Stromal cell of bone marrow (primary cell): Measurements from ENCODE around the gene ZFYVE28.

ENCODE experiments used
- DNase-seq: peaks from one replicate; pipeline ENCODE4 v3.0.0-alpha.2; 2012; ENCODE audit warnings: low read depth

The ZFYVE28 gene

DNA sequence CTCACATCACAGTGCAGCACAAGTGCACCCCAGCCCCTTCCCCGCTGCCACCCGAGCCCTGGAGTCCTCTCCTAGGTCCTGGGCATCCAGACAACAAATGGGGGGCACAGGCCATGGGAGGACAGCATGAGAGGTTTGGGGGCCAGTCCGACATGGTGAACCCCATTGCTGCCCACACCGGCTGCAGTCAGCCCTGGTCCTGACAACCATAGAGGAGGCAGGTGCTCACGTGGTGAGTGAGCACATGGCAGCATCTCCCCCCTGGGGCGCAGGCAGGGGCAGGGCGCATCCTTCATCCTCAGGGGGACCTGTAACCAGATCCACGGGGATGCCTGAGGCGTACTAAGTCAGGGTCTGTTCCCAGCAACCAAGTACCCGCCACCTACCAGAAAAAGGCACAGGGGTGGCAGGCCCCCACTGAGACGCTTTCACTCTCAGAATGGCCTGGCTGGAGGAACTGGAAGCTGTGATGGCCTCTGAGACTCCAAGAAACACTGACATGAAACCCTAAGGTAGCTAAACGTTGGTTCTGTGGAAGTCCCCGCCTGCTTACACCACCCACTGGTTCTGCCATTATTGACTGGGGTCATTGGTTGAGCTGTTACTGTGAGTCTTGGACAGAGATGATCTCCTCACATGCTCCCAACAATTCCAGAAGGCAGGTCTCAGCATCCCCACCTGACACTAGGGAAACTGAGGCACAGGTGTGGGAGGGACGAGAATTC, 6.5 kb downstream of the ZFYVE28 start:
- no peak for DNase-seq

GRCh38 chr4:2409381-2409783, 9.1 kb downstream of the ZFYVE28 start:
- no peak for DNase-seq

GRCh38 chr4:2408976-2409375, 9.5 kb downstream of the ZFYVE28 start:
- DNase-seq, result no peak

GRCh38 chr4:2408401-2408958, 10.0 kb downstream of the ZFYVE28 start:
- no peak for DNase-seq

DNA sequence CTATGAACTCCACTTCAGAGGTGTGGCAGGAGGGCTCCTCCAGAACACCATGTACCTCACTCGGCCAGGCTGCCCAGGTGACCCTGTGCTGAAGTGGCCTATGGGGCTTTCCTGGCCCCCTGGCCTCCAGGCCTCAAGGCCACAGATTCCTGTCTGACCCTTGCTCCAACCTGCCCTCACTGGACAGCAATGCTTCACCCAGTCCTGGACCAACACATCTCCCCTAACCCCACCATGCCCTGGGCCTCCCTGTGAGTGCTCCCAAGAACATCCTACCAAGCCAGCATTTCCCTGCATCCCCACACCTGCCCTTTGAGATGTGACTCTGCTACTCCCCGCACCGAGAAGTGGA, 10.5 kb downstream of the ZFYVE28 start:
- no peak for DNase-seq

DNA sequence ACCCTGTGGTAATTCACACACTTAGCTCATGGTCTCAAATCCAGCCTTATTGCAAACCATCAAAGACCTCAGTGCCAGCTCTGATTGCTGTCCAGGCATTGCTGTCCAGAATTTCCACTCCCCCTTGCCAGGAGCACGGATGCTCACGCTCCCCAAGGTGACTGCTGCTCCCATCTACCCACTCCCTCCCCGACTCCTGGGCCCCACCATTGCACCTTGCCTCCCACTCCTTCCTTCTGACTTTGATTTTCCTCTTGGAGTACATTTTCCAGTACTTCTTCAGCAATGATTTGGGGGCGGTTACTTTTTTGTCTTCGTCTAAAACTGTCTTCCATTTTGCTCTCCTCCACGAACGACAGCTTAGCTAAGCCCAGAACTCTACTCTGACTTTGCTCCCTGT, 11.5 kb downstream of the ZFYVE28 start:
- no peak for DNase-seq

DNA sequence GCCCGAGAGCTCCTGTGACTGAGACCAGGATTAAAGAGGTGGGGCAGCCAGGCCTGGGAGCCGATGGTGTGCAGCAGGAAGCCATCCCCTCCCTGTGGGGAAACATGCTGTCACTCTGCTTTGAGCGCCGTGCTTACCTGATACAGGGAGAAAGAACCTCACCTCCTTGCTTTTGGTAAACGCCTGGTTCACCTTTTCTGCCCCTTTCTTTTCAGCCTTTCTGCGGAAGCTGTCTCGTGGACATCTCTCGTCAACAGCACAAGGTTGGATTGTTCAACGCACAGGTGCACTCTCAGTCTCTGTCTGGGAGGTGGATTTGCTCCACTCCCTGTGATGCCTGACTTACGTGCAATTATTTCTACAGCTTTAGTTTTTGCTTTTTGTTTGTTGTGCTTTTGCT, 12.0 kb downstream of the ZFYVE28 start:
- DNase-seq, result no peak

DNA sequence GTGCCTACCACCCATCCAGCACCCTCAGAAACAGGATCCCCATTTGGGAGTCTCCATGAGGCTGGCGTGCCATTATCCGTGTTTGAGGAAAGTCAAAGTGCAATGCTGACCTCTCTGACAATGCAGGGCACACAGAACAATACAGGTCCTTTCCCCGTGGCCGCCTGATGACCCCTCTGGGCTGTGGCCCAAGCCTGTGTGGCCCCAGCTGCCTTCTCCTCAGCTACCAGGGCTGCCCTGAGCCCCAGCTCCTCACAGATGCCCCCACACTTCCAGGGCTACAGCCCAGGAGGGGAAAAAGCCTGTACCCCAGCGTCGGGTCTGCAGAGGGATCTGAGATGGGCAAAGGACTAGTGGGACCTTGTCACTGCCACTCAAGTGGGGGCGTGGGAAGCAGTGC, 15.5 kb downstream of the ZFYVE28 start:
- no peak for DNase-seq

DNA sequence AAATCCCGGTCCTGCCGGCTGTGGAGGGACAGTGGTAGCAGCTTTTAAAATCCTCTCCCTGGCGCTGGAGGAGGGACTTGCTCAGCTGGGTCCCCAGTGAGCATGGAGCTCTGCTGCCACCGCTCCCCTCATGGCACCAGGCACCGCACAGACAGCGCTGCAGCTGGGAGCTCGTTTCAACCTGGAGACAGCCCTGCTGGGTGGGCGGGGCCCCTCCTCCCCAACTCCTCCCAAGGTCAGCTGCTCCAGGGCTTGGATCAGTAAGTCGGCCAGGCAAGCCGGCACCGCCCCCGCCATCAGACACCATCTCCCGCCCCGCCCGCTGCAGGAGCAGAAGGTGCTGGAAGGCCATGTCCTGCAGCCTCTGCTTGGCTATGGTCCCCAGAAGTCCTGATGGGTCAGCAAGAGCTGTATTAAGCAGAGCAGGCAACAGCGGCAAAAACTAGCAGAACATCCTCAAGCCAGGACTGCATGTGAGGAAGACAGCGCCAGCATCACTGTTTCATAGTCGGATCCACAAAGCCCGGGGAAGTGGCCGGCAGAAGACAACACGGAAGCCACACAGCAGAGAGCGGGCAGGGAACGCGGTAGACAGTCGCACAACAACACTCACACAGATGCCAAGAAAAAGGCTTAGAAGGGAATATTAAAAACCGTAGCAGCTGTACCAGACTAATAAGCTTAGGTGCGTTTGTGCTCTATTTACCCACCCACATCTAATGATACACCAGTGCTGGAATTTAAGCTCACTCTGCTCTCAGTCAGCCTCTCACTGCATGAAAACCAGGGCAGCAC, 16.2 kb downstream of the ZFYVE28 start:
- no peak for DNase-seq

- DNase-seq, result no peak
Measured at GRCh38 chr4:2401610-2401983, 16.8 kb downstream of the ZFYVE28 start.

DNA sequence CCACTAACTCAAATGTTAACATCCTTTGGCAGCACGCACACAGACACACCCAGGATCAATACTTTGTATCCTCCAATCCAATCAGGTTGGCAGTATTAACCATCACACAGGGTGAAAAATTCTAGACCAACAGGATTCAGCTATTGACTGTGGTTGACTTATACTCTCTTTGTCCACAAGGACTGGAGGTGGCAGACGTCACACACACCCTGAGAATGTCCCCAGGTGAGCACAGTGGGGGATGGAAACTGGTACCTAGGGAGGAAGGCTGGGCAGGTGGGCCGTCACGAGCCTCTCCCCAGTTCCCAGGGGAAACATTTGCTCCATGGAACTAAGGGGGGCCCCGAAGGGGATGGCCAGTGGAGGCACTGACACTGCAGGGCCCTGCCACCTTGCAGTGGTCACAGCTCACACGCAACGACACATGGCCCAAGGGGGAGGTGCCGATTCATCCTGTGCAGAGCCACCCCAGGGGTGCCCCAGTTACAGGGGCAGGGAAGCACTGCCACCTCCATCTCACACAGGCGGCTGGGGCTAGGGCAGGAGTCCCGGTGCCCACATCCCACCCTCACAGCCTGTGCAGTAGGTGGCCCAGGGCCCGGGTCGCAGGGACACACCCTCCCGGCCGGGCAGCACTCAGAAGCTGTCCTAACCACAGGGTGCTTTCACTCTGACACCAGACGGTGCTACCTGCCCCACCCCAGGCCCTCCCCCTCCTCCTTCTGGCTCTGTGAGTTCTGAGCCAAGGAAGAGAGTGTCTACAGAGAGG, 17.4 kb downstream of the ZFYVE28 start:
- no peak for DNase-seq

DNA sequence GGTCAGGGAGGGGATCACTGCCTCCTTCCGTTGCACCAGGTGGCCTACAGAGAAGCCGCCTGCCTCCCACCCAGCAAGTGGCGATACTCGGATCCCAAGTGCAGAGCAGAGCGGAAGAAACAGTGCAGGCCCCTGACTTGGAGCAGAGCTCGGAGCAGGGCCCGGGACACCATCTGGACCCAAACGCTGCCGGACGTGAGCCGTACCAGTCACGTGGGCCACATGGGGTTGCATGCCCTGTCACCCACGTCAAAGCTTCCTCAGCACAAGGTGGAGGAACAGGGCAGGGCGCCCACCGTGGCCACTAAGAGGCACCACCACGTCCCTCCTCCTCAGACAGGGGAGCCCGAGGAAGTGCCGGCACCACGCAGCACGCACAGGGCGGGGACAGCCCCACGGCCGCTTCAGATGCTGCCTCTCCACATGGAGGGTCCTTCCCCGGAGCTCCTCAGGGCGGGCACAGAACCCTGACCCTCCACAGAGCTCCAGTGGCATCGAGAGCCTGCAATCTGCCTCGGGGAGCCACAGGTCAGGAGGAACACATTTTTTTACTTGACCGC, 18.7 kb downstream of the ZFYVE28 start:
- no peak for DNase-seq

GRCh38 chr4:2399216-2399615, 19.2 kb downstream of the ZFYVE28 start:
- no peak for DNase-seq

DNA sequence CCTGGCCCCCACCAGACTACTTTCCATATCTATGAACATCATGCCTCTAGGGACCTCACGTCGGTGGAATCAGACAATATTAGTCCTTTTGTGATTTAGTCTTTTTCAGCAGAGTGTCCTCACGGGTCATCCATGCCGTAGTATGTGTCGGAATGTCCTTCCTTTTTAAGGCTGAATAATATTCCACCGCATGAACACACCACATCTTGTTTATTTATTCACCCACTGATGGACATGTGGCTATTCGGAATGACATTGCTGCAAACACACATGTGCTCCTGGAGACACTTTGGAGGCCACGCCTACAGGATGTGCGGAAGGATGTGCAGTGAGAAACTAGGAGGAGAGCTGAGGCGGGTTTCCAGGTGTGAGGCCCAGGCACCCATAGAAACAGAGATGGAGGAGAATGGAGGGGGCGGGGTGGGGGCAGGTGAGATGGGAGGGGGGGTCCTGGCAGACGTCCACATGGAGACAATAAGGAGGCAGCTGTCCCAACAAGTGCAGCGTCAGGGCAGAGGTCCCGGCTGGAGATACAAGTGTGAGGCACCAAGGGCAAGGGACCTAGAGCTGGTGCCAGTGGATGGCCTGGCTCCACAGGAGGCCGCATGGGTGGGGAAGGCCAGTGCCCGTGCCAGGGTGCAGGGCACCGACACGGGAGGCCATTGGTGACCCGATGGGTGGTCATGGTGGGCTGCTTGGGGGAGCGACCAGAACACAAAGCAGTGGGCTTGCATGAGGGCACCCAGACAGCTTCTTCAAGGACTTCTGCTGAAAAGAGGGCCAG, 20.7 kb downstream of the ZFYVE28 start:
- no peak for DNase-seq

GRCh38 chr4:2396781-2397368, 21.6 kb downstream of the ZFYVE28 start:
- no peak for DNase-seq

DNA sequence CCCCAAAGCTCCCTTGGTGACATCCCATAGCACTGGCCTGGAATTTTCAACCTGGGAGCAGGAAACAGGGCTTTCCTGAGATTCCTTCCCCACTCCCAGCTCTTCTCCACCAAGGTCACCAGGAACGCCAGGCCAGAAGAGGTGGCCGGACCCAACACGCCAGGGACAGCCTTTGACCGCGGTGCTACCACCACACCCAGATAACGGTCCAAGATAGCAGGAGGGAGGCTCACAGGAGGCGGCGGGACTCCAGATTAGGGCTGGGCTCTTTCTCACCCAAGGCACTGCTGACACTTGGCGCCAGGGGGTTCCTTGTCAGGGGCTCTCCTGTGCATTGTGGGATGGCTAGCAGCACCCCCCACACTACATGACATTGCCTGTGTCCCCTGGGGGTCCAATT, 22.9 kb downstream of the ZFYVE28 start:
- no peak for DNase-seq

- no peak for DNase-seq
Measured at GRCh38 chr4:2395038-2395437, 23.4 kb downstream of the ZFYVE28 start.

GRCh38 chr4:2394528-2394927, 23.9 kb downstream of the ZFYVE28 start:
- DNase-seq, result no peak

DNA sequence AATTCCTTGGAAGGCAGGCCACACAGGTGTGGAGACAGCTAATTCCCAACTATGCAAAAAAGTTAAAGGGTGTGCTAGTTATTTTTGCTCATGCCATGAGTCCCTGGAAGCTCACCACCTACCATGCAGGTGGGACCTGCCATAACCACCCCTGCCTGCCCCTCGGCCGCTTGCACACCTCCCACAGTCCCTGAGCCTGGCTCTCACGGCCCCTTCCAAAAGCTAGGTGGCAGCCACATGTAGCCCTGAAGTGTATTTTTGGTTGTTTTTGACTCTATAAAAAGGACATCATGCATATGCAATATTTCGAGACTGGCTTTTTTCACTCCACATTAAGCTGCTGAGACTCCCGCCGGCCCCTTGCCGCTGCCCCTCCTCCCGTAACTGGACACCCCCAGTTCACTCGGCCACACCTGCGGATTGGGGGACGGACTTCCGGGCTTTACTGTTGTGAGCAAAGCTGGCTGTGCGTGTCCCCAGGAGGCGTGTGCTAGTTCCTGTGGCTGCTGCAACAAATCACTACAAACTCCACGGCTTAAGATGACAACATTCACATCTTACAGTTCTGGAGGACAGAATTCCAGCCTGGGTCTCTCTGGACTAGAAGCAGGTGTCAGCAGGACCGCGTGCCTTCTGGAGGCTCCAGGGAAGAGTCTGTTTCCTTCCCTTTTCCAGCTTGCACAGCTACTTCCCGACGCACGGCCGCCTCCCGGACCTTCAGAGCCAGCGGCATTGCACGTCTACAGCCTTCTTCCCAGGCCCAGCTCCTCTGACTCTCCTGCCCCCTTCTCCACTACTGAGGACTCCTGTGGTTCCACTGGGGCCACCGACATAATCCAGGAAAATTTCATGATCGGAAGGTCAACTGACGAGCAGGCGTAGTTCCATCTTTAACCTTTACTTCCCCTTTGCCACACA, 24.8 kb downstream of the ZFYVE28 start:
- DNase-seq, result no peak

- no peak for DNase-seq
Measured at GRCh38 chr4:2390784-2391421, 27.5 kb downstream of the ZFYVE28 start.
